Stomach smooth muscle (tissue), 2 donors: Measurements from ENCODE around the gene ETV3.
"Not testable (repeated sequence)": the region's sequence is repeated elsewhere in the genome, so short reads cannot be mapped to it uniquely, and the experiment has no call there.

Experiments
- H3K27ac ChIP-seq: one replicate; pipeline ENCODE4 v1.7.0; 2013; ENCODE audit warnings: mild to moderate bottlenecking, low read length, inconsistent platforms
- H3K27me3 ChIP-seq, 2 donors: one replicate each; pipeline ENCODE4 v1.7.0; 2013; ENCODE audit warnings: low read length in 2 of 2; ENCODE audit not compliant: insufficient read depth in 2 of 2, control insufficient read depth in 1 of 2
- H3K36me3 ChIP-seq, 2 donors: one replicate each; pipeline ENCODE4 v1.7.0; 2013; ENCODE audit warnings: low read length in 2 of 2; ENCODE audit not compliant: control insufficient read depth in 2 of 2, insufficient read depth in 2 of 2
- H3K4me1 ChIP-seq: one replicate; pipeline ENCODE4 v1.7.0; 2013; ENCODE audit warnings: low read length; ENCODE audit not compliant: control insufficient read depth, insufficient read depth
- H3K4me3 ChIP-seq, 2 donors: one replicate each; pipeline ENCODE4 v1.7.0; 2013; ENCODE audit warnings: low read length in 2 of 2
- H3K9ac ChIP-seq, 2 donors: one replicate each; pipeline ENCODE4 v1.7.0; 2013; ENCODE audit warnings: low read length in 2 of 2, mild to moderate bottlenecking in 1 of 2
- H3K9me3 ChIP-seq, 2 donors: one replicate each; pipeline ENCODE4 v1.7.0; 2013; ENCODE audit warnings: low read length in 2 of 2; ENCODE audit not compliant: control insufficient read depth in 2 of 2
- donor health status: healthy.
- donor health status: Pancreatic carcinoma.

ETV3 gene

GRCh38 chr1:157173900-157174410 lies 35.8 kb upstream of the ETV3 start:
- H3K9me3 ChIP-seq: no peaks in the 10 kb centered on the region
- H3K27me3 ChIP-seq: peaks cover 0 to 6% of the 10 kb centered on the region in 2 donors
- no peak overlapping the region for H3K4me3 ChIP-seq
- H3K27ac ChIP-seq: no peak overlapping the region
- H3K9ac ChIP-seq: no peak overlapping the region
- no peaks in the 10 kb centered on the region for H3K4me1 ChIP-seq
- H3K36me3 ChIP-seq: no peaks in the 10 kb centered on the region

GRCh38 chr1:157173241-157173640 lies 35.0 kb upstream of the ETV3 start:
- not testable (repeated sequence) for H3K36me3 ChIP-seq, H3K9me3 ChIP-seq, H3K27ac ChIP-seq, H3K4me3 ChIP-seq, H3K27me3 ChIP-seq, H3K4me1 ChIP-seq, H3K9ac ChIP-seq

GRCh38 chr1:157172591-157172990 lies 34.4 kb upstream of the ETV3 start:
- not testable (repeated sequence) for H3K9ac ChIP-seq, H3K36me3 ChIP-seq, H3K4me1 ChIP-seq, H3K9me3 ChIP-seq, H3K27me3 ChIP-seq, H3K27ac ChIP-seq, H3K4me3 ChIP-seq

GRCh38 chr1:157171903-157172503 lies 33.8 kb upstream of the ETV3 start:
- not testable (repeated sequence) for H3K4me3 ChIP-seq, H3K27me3 ChIP-seq, H3K4me1 ChIP-seq, H3K9me3 ChIP-seq, H3K36me3 ChIP-seq, H3K9ac ChIP-seq, H3K27ac ChIP-seq

- Histone ChIP-seq H3K9ac (no peak overlapping the region), H3K4me1 (no peaks in the 10 kb centered on the region), H3K27me3 (peaks cover 0 to 5% of the 10 kb centered on the region in 2 donors), H3K27ac (no peak overlapping the region), H3K4me3 (no peak overlapping the region), H3K36me3 (no peaks in the 10 kb centered on the region), H3K9me3 (no peaks in the 10 kb centered on the region)
Observed at GRCh38 chr1:157170677-157171515, 32.7 kb upstream of the ETV3 start.

GRCh38 chr1:157168015-157168414 lies 29.8 kb upstream of the ETV3 start:
- Histone ChIP-seq H3K4me1 (peaks cover 5% of the 10 kb centered on the region), H3K4me3 (no peak overlapping the region), H3K27ac (no peak overlapping the region), H3K27me3 (peaks cover 7 to 13% of the 10 kb centered on the region in 2 donors), H3K36me3 (no peaks in the 10 kb centered on the region), H3K9me3 (no peaks in the 10 kb centered on the region), H3K9ac (no peak overlapping the region)

- no peak overlapping the region for H3K9ac ChIP-seq
- H3K9me3 ChIP-seq: no peaks in the 10 kb centered on the region
- peaks cover 5% of the 10 kb centered on the region for H3K4me1 ChIP-seq
- peaks cover 7 to 13% of the 10 kb centered on the region in 2 donors for H3K27me3 ChIP-seq
- H3K36me3 ChIP-seq: no peaks in the 10 kb centered on the region
- no peak overlapping the region for H3K4me3 ChIP-seq
- H3K27ac ChIP-seq: no peak overlapping the region
Observed at GRCh38 chr1:157167437-157167836, 29.2 kb upstream of the ETV3 start.

- Histone ChIP-seq H3K27ac (no peak overlapping the region), H3K4me3 (no peak overlapping the region), H3K36me3 (no peaks in the 10 kb centered on the region), H3K9ac (no peak overlapping the region), H3K27me3 (peaks cover 7 to 13% of the 10 kb centered on the region in 2 donors), H3K4me1 (peaks cover 5% of the 10 kb centered on the region), H3K9me3 (no peaks in the 10 kb centered on the region)
Observed at GRCh38 chr1:157166590-157166989, 28.4 kb upstream of the ETV3 start.

- Histone ChIP-seq H3K27me3 (peaks cover 7 to 10% of the 10 kb centered on the region in 2 donors), H3K27ac (no peak overlapping the region), H3K36me3 (no peaks in the 10 kb centered on the region), H3K9me3 (no peaks in the 10 kb centered on the region), H3K4me1 (peaks cover 5% of the 10 kb centered on the region), H3K9ac (no peak overlapping the region), H3K4me3 (peak overlapping the region in 1 of 2 donors; percentile 29)
Observed at GRCh38 chr1:157163273-157164127, 25.3 kb upstream of the ETV3 start.

- H3K4me1 ChIP-seq: peaks cover 5% of the 10 kb centered on the region
- peaks cover 7 to 10% of the 10 kb centered on the region in 2 donors for H3K27me3 ChIP-seq
- H3K36me3 ChIP-seq: no peaks in the 10 kb centered on the region
- no peak overlapping the region for H3K9ac ChIP-seq
- no peaks in the 10 kb centered on the region for H3K9me3 ChIP-seq
- no peak overlapping the region for H3K27ac ChIP-seq
- no peak overlapping the region for H3K4me3 ChIP-seq
Observed at GRCh38 chr1:157162345-157162744, 24.1 kb upstream of the ETV3 start.
